OCI-LY1 (cell line): ENCODE measurements around the gene TTC27.

Experiments
- EZH2 ChIP-seq: fragments of 200-600 bp; sonication (generic), shearing (Covaris generic); IDR thresholded peaks from 2 replicates; pipeline ENCODE4 v1.8.0; 2017; ENCODE audit warnings: borderline replicate concordance, mixed run types, mild to moderate bottlenecking, antibody characterized with exemption, low read length, moderate library complexity, mixed read lengths
- TF ChIP-seq, protein P1 (sequence below): fragments of 200-600 bp; sonication (generic), shearing (Covaris generic); IDR thresholded peaks from 2 replicates; pipeline ENCODE4 v1.5.1; 2017; ENCODE audit warnings: mild to moderate bottlenecking, antibody characterized with exemption, low read length, moderate library complexity, mixed read lengths

GRCh38 chr2:32770360-32770759 lies 142.5 kb downstream of the TTC27 start:
- TF ChIP-seq, protein P1, sequence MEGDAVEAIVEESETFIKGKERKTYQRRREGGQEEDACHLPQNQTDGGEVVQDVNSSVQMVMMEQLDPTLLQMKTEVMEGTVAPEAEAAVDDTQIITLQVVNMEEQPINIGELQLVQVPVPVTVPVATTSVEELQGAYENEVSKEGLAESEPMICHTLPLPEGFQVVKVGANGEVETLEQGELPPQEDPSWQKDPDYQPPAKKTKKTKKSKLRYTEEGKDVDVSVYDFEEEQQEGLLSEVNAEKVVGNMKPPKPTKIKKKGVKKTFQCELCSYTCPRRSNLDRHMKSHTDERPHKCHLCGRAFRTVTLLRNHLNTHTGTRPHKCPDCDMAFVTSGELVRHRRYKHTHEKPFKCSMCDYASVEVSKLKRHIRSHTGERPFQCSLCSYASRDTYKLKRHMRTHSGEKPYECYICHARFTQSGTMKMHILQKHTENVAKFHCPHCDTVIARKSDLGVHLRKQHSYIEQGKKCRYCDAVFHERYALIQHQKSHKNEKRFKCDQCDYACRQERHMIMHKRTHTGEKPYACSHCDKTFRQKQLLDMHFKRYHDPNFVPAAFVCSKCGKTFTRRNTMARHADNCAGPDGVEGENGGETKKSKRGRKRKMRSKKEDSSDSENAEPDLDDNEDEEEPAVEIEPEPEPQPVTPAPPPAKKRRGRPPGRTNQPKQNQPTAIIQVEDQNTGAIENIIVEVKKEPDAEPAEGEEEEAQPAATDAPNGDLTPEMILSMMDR = no peak
- no peak for TF ChIP-seq EZH2
